H1 (cell line): ENCODE data around the gene NFIC. TPM values are rescaled to one million over a fixed set of nuclear protein-coding genes. Genes with fewer than 3 reads are reported as not detected.

ENCODE experiments used
- CTCF ChIA-PET: fragments of 300-600 bp; sonication (Branson Sonifier 250); formaldehyde crosslinking; loops from one replicate; lab custom pipeline; 2021; ENCODE audit not compliant: partially characterized antibody; lab: Charles Lee
- POLR2A ChIA-PET: fragments of 300-600 bp; sonication (Branson Sonifier 250); formaldehyde crosslinking; loops from one replicate; lab custom pipeline; 2021; ENCODE audit warnings: inconsistent platforms; ENCODE audit not compliant: partially characterized antibody; lab: Charles Lee
- DNase-seq, 2 experiments: peaks; one replicate each; pipeline versions ENCODE4 v3.0.0 to v3.0.0-alpha.2; 2010 to 2022; ENCODE audit warnings: low spot score in 2 of 2, low read depth in 1 of 2, mixed read lengths in 1 of 2
- FAIRE-seq: peaks from 2 replicates; lab custom pipeline; 2011; peaks lifted over from hg19 to GRCh38; lab: Jason Lieb, UNC
- H2AFZ ChIP-seq: 2 replicates; pipeline ENCODE4 v1.8.1; 2012; ENCODE audit warnings: low read length, inconsistent platforms
- H2AK5ac ChIP-seq: 2 replicates; pipeline ENCODE4 v1.6.1; 2013; ENCODE audit warnings: low read depth, low read length
- H2BK120ac ChIP-seq: replicated peaks from 2 replicates; pipeline ENCODE3; 2013; ENCODE audit warnings: low read depth, low read length, inconsistent platforms
- H2BK12ac ChIP-seq: 2 replicates; pipeline ENCODE4 v1.6.1; 2013; ENCODE audit warnings: low read depth, low read length
- H2BK15ac ChIP-seq: 2 replicates; pipeline ENCODE4 v1.6.1; 2013; ENCODE audit warnings: low read length
- H2BK20ac ChIP-seq: 2 replicates; pipeline ENCODE4 v1.6.1; 2013; ENCODE audit warnings: low read length
- H2BK5ac ChIP-seq: 2 replicates; pipeline ENCODE4 v1.6.1; 2013; ENCODE audit warnings: low read depth, low read length
- H3K14ac ChIP-seq: 2 replicates; pipeline ENCODE4 v1.6.1; 2013; ENCODE audit warnings: inconsistent platforms; ENCODE audit not compliant: insufficient read length
- H3K18ac ChIP-seq: 2 replicates; pipeline ENCODE4 v1.6.1; 2013; ENCODE audit warnings: low read length; ENCODE audit errors: extremely low read depth
- H3K23ac ChIP-seq: 2 replicates; pipeline ENCODE4 v1.6.1; 2013; ENCODE audit warnings: inconsistent platforms; ENCODE audit not compliant: insufficient read length
- H3K23me2 ChIP-seq: 2 replicates; pipeline ENCODE4 v1.6.1; 2013; ENCODE audit warnings: low read depth, low read length
- H3K27ac ChIP-seq: 2 replicates; pipeline ENCODE4 v1.6.1; 2011; ENCODE audit warnings: low read depth, low read length, inconsistent platforms
- H3K27me3 ChIP-seq, 4 experiments: replicated peaks in 1 of 4; 1 replicate in 1 of 4; 2 replicates in 3 of 4; pipeline versions ENCODE4 v1.6.1 to v1.8.1; 2011 to 2013; ENCODE audit warnings: low read length in 3 of 4, mild to moderate bottlenecking in 3 of 4, inconsistent platforms in 2 of 4, mixed read lengths in 2 of 4, moderate library complexity in 1 of 4; ENCODE audit not compliant: control insufficient read depth in 3 of 4, insufficient read depth in 3 of 4; ENCODE audit errors: extremely low read depth in 1 of 4
- H3K36me3 ChIP-seq, 4 experiments: 2 replicates each; pipeline versions ENCODE4 v1.6.1 to v1.8.1; 2011 to 2013; ENCODE audit warnings: mild to moderate bottlenecking in 4 of 4, low read length in 3 of 4, moderate library complexity in 2 of 4, control low read depth in 1 of 4, inconsistent platforms in 1 of 4; ENCODE audit not compliant: insufficient read depth in 4 of 4, control insufficient read depth in 2 of 4
- H3K4ac ChIP-seq: replicated peaks from 2 replicates; pipeline ENCODE3; 2013; ENCODE audit warnings: low read length, low read depth, mixed read lengths, inconsistent platforms; ENCODE audit not compliant: insufficient read length
- H3K4me1 ChIP-seq, 4 experiments: replicated peaks in 1 of 4; 1 replicate in 1 of 4; 2 replicates in 3 of 4; pipeline versions ENCODE4 v1.6.1 to v1.8.1; 2011 to 2013; ENCODE audit warnings: low read length in 3 of 4, inconsistent platforms in 2 of 4, mixed read lengths in 1 of 4; ENCODE audit not compliant: insufficient read depth in 4 of 4, control insufficient read depth in 3 of 4
- H3K4me2 ChIP-seq, 2 experiments: 2 replicates each; pipeline versions ENCODE4 v1.6.1 to v1.8.1; 2011 to 2013; ENCODE audit warnings: low read depth in 2 of 2, low read length in 2 of 2, control low read depth in 1 of 2, inconsistent platforms in 1 of 2, mild to moderate bottlenecking in 1 of 2; ENCODE audit not compliant: insufficient read depth in 1 of 2
- H3K4me3 ChIP-seq, 4 experiments: fragments of 200-600, 300-600 bp in 1 of 4; sonication (generic), shearing (Covaris generic), sonication (Bioruptor Twin) in 1 of 4; 2 replicates each; pipeline versions ENCODE4 v1.5.1 to v1.8.1; 2011 to 2016; ENCODE audit warnings: low read length in 4 of 4, low read depth in 3 of 4, control low read depth in 2 of 4, inconsistent platforms in 2 of 4, mild to moderate bottlenecking in 2 of 4, mixed read lengths in 1 of 4, moderate library complexity in 1 of 4; ENCODE audit not compliant: insufficient read depth in 2 of 4; ENCODE audit errors: extremely low read depth in 1 of 4
- H3K56ac ChIP-seq: replicated peaks from 2 replicates; pipeline ENCODE3; 2013; ENCODE audit warnings: low read depth, mild to moderate bottlenecking, mixed read lengths, low read length, inconsistent platforms; ENCODE audit not compliant: insufficient read length
- H3K79me1 ChIP-seq: 2 replicates; pipeline ENCODE4 v1.6.1; 2013; ENCODE audit warnings: low read depth, low read length, control low read depth
- H3K79me2 ChIP-seq, 2 experiments: 2 replicates each; pipeline versions ENCODE4 v1.6.1 to v1.8.1; 2012 to 2013; ENCODE audit warnings: low read length in 2 of 2, mild to moderate bottlenecking in 2 of 2, inconsistent platforms in 1 of 2; ENCODE audit not compliant: insufficient read depth in 2 of 2, control insufficient read depth in 1 of 2
- H3K9ac ChIP-seq, 4 experiments: replicated peaks in 1 of 4; 1 replicate in 1 of 4; 2 replicates in 3 of 4; pipeline versions ENCODE4 v1.6.1 to v1.8.1; 2011 to 2013; ENCODE audit warnings: low read depth in 3 of 4, low read length in 3 of 4, control low read depth in 2 of 4, mild to moderate bottlenecking in 2 of 4, moderate library complexity in 2 of 4, inconsistent platforms in 1 of 4; ENCODE audit errors: extremely low read depth in 1 of 4
- H3K9me3 ChIP-seq, 2 experiments: 2 replicates each; pipeline versions ENCODE4 v1.6.1 to v1.8.1; 2012 to 2013; ENCODE audit warnings: mild to moderate bottlenecking in 2 of 2, moderate library complexity in 2 of 2, control low read depth in 1 of 2, inconsistent platforms in 1 of 2, low read depth in 1 of 2, low read length in 1 of 2, mixed read lengths in 1 of 2; ENCODE audit not compliant: insufficient read depth in 2 of 2
- H4K20me1 ChIP-seq, 2 experiments: replicated peaks in 1 of 2; 2 replicates each; pipeline versions ENCODE3 to v1.8.1; 2011 to 2013; ENCODE audit warnings: inconsistent platforms in 2 of 2, low read length in 2 of 2, mild to moderate bottlenecking in 1 of 2; ENCODE audit not compliant: insufficient read depth in 2 of 2, control insufficient read depth in 1 of 2
- H4K5ac ChIP-seq: 2 replicates; pipeline ENCODE4 v1.6.1; 2013; ENCODE audit warnings: low read length, low read depth, mixed read lengths, inconsistent platforms; ENCODE audit not compliant: insufficient read length
- H4K8ac ChIP-seq: 2 replicates; pipeline ENCODE4 v1.8.0; 2013; ENCODE audit warnings: mild to moderate bottlenecking, moderate library complexity, low read length, inconsistent platforms; ENCODE audit not compliant: insufficient read depth; ENCODE audit errors: extremely low read depth
- H4K91ac ChIP-seq: replicated peaks from 2 replicates; pipeline ENCODE3; 2013; ENCODE audit warnings: low read length, mixed read lengths, inconsistent platforms; ENCODE audit not compliant: insufficient read length
- ASH2L ChIP-seq: fragments of 200-600, 300-600 bp; sonication (generic); IDR thresholded peaks from one replicate; pipeline ENCODE4 v1.7.1; 2017; ENCODE audit warnings: low read length
- GABPA ChIP-seq: IDR thresholded peaks from 2 replicates; pipeline ENCODE4 v1.6.1; 2011; ENCODE audit warnings: mild to moderate bottlenecking, low read length, moderate library complexity, borderline replicate concordance; ENCODE audit not compliant: insufficient read depth
- KDM5A ChIP-seq: fragments of 200-600 bp; IDR thresholded peaks from 2 replicates; pipeline ENCODE4 v1.7.1; 2012; ENCODE audit warnings: mild to moderate bottlenecking, low read length, inconsistent platforms, mixed read lengths
- MAX ChIP-seq: IDR thresholded peaks from 2 replicates; pipeline ENCODE4 v1.6.1; 2012; ENCODE audit warnings: inconsistent platforms
- NRF1 ChIP-seq: IDR thresholded peaks from 2 replicates; pipeline ENCODE4 v1.6.1; 2011; ENCODE audit warnings: mild to moderate bottlenecking, low read depth, low read length, improper control_type of control experiment
- PHF8 ChIP-seq: fragments of 200-600 bp; sonication (generic); conservative IDR thresholded peaks from 2 replicates; pipeline ENCODE4 v1.7.1; 2012; ENCODE audit warnings: low read depth, mild to moderate bottlenecking, inconsistent platforms, low read length, moderate library complexity
- POLR2A ChIP-seq, 2 experiments: IDR thresholded peaks; 1 replicate in 1 of 2; 2 replicates in 1 of 2; pipeline ENCODE4 v1.6.1; 2011; ENCODE audit warnings: low read depth in 2 of 2, low read length in 2 of 2, mild to moderate bottlenecking in 2 of 2; ENCODE audit errors: control extremely low read depth in 1 of 2
- RBBP5 ChIP-seq: IDR thresholded peaks from 2 replicates; pipeline ENCODE4 v1.7.1; 2012; ENCODE audit warnings: low read depth, mild to moderate bottlenecking, inconsistent platforms, low read length, moderate library complexity, borderline replicate concordance
- RXRA ChIP-seq: IDR thresholded peaks from 2 replicates; pipeline ENCODE4 v1.6.1; 2011; ENCODE audit warnings: low read depth, mild to moderate bottlenecking, low read length, moderate library complexity; ENCODE audit not compliant: insufficient read depth
- SAP30 ChIP-seq: fragments of 300-600 bp; sonication (generic); IDR thresholded peaks from 2 replicates; pipeline ENCODE4 v1.7.1; 2012; ENCODE audit warnings: low read length, moderate library complexity, mild to moderate bottlenecking, inconsistent platforms; ENCODE audit not compliant: insufficient read depth, insufficient replicate concordance
- SP4 ChIP-seq: IDR thresholded peaks from 2 replicates; pipeline ENCODE4 v1.6.1; 2012; ENCODE audit warnings: low read length, inconsistent platforms
- SUZ12 ChIP-seq: fragments of 200-600 bp; sonication (generic); IDR thresholded peaks from 2 replicates; pipeline ENCODE4 v1.6.1; 2012; ENCODE audit warnings: mild to moderate bottlenecking, inconsistent platforms, low read length, moderate library complexity, mixed read lengths
- TEAD4 ChIP-seq: IDR thresholded peaks from 2 replicates; pipeline ENCODE4 v1.6.1; 2012; ENCODE audit warnings: low read depth, low read length, inconsistent platforms, mixed read lengths
- YY1 ChIP-seq: IDR thresholded peaks from 2 replicates; pipeline ENCODE4 v1.6.1; 2011; ENCODE audit warnings: low read depth, mild to moderate bottlenecking, low read length
- WGBS, 2 experiments: shearing (Covaris generic) in 1 of 2; methylation state at CpG; one replicate each; pipeline versions ENCODE4 v1.1.6 to v1.1.7; 2013 to 2015; ENCODE audit warnings: low lambda C conversion rate in 2 of 2, mixed read lengths in 2 of 2, inconsistent platforms in 1 of 2, low coverage in 1 of 2, missing lambda C conversion rate in 1 of 2; ENCODE audit not compliant: insufficient replicate concordance in 2 of 2, insufficient coverage in 1 of 2, insufficient read length in 1 of 2; ENCODE audit errors: extremely low coverage in 1 of 2, missing lambda C conversion rate in 1 of 2; 5-methylcytosine and 5-hydroxymethylcytosine counted together
- polyA plus RNA-seq, 7 experiments: library from polyadenylated mRNA; depleted of rRNA in 3 of 7; stranded (reverse) in 5 of 7; unstranded in 2 of 7; fragments of >200 nt in 5 of 7; fragments of 200-250 nt in 2 of 7; gene quantifications; 1 replicate in 5 of 7; 2 replicates in 1 of 7; 4 replicates in 1 of 7; pipeline versions ENCODE4 v1.2.1 to v1.2.3, GENCODE V29; 2011 to 2013; ENCODE audit warnings: missing spikeins in 2 of 7, mixed read lengths in 2 of 7
- total RNA-seq: library from RNA; stranded (reverse); fragmentation: NEBNext Ultra II Directional; extraction: Animal tissue kit (Norgen Biotek cat#: 25700); gene quantifications from 2 replicates; pipeline ENCODE4 v1.2.1, GENCODE V29; 2021

NFIC gene
- total and polyA plus RNA-seq, 2 of the 8 experiments (the other 6 are each of a cell fraction or from before 2014, with no cell fraction given): 0.56 to 3.2 TPM

- Histone ChIP-seq H3K4me1 (peaks cover 0 to 29% (median 20%) of the 10 kb centered on the region in 4 experiments; a peak in 6 of 7 replicates), H3K27ac (no peak overlapping the region), H2BK12ac (0 out of 2 replicates have a peak overlapping the region, but pooled peaks have one; percentile 50), H3K4ac (no peak overlapping the region), H4K91ac (no peak overlapping the region), H3K36me3 (no peaks in the 10 kb centered on the region), H3K4me3 (no peak overlapping the region), H3K18ac (no peak overlapping the region), H3K27me3 (no peaks in the 10 kb centered on the region), H3K79me1 (peaks cover 14% of the 10 kb centered on the region), H3K23me2 (no peaks in the 10 kb centered on the region), H2BK15ac (no peak overlapping the region), H2BK120ac (peak overlapping the region; percentile 74), H2BK5ac (no peak overlapping the region), H2AFZ (no peak overlapping the region), H3K79me2 (peaks cover 0 to 70% of the 10 kb centered on the region in 2 experiments; a peak in 3 of 4 replicates), H3K9me3 (no peaks in the 10 kb centered on the region), H2BK20ac (no peak overlapping the region), H3K9ac (no peak overlapping the region), H4K8ac (no peak overlapping the region), H3K4me2 (peak overlapping the region in 1 of 2 experiments; percentile 5; a peak in 1 of 4 replicates), H3K23ac (no peak overlapping the region), H4K5ac (no peak overlapping the region), H3K14ac (no peak overlapping the region), H2AK5ac (no peak overlapping the region), H3K56ac (no peak overlapping the region), H4K20me1 (peaks cover 0 to 20% of the 10 kb centered on the region in 2 experiments)
- ChIA-PET POLR2A (interaction anchor here (1.1 to 1.5 kb wide), 2 partner anchors 17 to 21 kb away, joined by 4 to 5 read pairs; partner anchors contain the start of genes DOHH and TEKTIP1), CTCF (interaction anchor here (1.0 to 5.4 kb wide), 5 partner anchors 9 to 193 kb away, joined by 3 to 28 read pairs (median 3); no protein-coding TSS in a partner anchor)
- 97% methylated on average over 2 of the region's 2 CpGs; no CpG with 5 or more reads in 1 of the 2 experiments for WGBS, 2 experiments
- no peak for FAIRE-seq
- DNase-seq: no peak
- TF ChIP-seq ASH2L (no peak), YY1 (no peak), RBBP5 (no peak), SP4 (no peak), SAP30 (no peak), KDM5A (no peak), NRF1 (no peak), MAX (no peak), POLR2A (IDR thresholded peaks at IDR 0.05; ENCODE audit: control extremely low read depth in 1 of 2, low read depth in 2 of 2, low read length in 2 of 2) (no peak), SUZ12 (no peak), GABPA (no peak), RXRA (no peak), PHF8 (no peak), TEAD4 (no peak)
These were observed 151.3 kb downstream of the NFIC start for GRCh38 chr19:3517638-3518037.
